PC-9 (cell line): ENCODE data around the gene SLC2A9.

Experiments used
- EZH2 ChIP-seq: fragments of 200-600 bp; sonication (generic); IDR thresholded peaks from 2 replicates; pipeline ENCODE4 v1.8.0; 2017; ENCODE audit warnings: antibody characterized with exemption, low read depth
- TF ChIP-seq, protein P1 (sequence below): fragments of 200-600 bp; sonication (generic); conservative IDR thresholded peaks from 2 replicates; pipeline ENCODE4 v1.6.1; 2017; ENCODE audit warnings: mixed run types, antibody characterized with exemption, mild to moderate bottlenecking, moderate library complexity

DNA sequence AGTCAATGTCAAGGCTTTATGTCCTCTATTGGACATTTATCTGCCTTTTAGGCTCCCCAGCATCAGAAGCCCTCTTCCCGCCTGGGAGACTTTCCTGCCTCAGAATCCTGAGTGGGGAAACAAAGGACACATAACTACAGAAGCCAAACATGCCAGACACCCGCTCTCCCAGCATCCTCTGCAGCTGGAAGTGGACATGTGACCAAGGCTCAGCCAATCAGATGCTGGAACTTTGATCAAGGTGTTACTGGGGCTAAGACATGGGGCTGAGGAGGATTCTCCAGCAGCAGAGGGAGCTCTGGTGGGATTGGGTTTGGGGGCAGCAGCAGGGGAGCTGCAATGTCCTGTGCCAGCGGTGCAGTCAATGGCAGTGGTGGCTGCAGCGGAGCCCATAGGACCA is 19.5 kb downstream of the SLC2A9 start:
- TF ChIP-seq, protein P1, sequence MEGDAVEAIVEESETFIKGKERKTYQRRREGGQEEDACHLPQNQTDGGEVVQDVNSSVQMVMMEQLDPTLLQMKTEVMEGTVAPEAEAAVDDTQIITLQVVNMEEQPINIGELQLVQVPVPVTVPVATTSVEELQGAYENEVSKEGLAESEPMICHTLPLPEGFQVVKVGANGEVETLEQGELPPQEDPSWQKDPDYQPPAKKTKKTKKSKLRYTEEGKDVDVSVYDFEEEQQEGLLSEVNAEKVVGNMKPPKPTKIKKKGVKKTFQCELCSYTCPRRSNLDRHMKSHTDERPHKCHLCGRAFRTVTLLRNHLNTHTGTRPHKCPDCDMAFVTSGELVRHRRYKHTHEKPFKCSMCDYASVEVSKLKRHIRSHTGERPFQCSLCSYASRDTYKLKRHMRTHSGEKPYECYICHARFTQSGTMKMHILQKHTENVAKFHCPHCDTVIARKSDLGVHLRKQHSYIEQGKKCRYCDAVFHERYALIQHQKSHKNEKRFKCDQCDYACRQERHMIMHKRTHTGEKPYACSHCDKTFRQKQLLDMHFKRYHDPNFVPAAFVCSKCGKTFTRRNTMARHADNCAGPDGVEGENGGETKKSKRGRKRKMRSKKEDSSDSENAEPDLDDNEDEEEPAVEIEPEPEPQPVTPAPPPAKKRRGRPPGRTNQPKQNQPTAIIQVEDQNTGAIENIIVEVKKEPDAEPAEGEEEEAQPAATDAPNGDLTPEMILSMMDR = no peak
- TF ChIP-seq EZH2 = no peak
